ENCODE data around the gene TRIO. TPM values are rescaled to one million over a fixed set of nuclear protein-coding genes. Genes with fewer than 3 reads are reported as not detected.

TRIO gene
- polyA plus RNA-seq, 1 of the 3 experiments (the other 2 are of a cell fraction), result 229 TPM

DNA sequence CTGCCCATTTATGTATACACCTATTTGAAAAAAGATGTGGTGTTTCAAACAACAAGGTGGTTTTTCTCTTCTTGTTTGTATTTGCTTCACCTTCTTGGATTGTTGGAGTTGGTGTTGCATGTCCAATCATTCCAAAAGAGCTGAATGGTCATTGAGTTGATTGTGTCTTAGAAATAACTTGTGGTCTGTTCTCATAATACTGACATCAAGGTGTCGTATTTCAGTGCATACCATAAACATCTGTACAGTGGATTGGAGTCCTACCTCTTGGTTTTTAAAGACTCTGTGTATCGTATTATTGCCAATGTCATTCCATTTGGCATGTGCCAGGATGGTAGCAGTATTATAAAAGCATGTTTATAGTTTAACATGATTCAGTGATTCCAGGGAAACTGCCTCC is 73.2 kb downstream of the TRIO start:
- Histone ChIP-seq H2AFZ (ENCODE audit: low read depth) (no peak overlapping the region), H4K20me1 (ENCODE audit: insufficient read depth) (peaks cover 96% of the 10 kb centered on the region), H3K27ac (ENCODE audit: low read depth in 2 of 2, low read length in 1 of 2) (no peak overlapping the region), H3K9ac (no peak overlapping the region), H3K9me3 (no peaks in the 10 kb centered on the region), H3K9me2 (no peaks in the 10 kb centered on the region), H3F3A (replicated peaks; ENCODE audit: insufficient read depth) (peaks cover 13% of the 10 kb centered on the region), H3K4me3 (ENCODE audit: low read depth in 2 of 2, low read length in 1 of 2) (no peak overlapping the region), H3K27me3 (ENCODE audit: insufficient read depth) (no peaks in the 10 kb centered on the region), H3K4me1 (ENCODE audit: control insufficient read depth in 1 of 2, insufficient read depth in 2 of 2, low read depth in 1 of 2, low read length in 1 of 2) (peaks cover 36% of the 10 kb centered on the region in 2 experiments; a peak in 3 of 4 replicates), H3K4me2 (no peak overlapping the region), H3K36me3 (replicated peaks in 1 of 2; ENCODE audit: control insufficient read depth in 1 of 2, insufficient read depth in 2 of 2, low read length in 1 of 2) (peaks cover 0 to 8% of the 10 kb centered on the region in 2 experiments), H3K79me2 (ENCODE audit: insufficient read depth) (peaks cover 100% of the 10 kb centered on the region)
- POLR2A ChIA-PET, result no interaction called here
- no peak for DNase-seq
- WGBS (ENCODE audit: low lambda C conversion rate), result 97% methylated on average over 2 of the region's 2 CpGs
- CTCF ChIA-PET, result interaction anchor here (1.0 to 1.6 kb wide), 3 partner anchors 54 to 72 kb away, joined by 3 to 5 read pairs (median 4); no protein-coding TSS in a partner anchor
- TF ChIP-seq, protein P1, sequence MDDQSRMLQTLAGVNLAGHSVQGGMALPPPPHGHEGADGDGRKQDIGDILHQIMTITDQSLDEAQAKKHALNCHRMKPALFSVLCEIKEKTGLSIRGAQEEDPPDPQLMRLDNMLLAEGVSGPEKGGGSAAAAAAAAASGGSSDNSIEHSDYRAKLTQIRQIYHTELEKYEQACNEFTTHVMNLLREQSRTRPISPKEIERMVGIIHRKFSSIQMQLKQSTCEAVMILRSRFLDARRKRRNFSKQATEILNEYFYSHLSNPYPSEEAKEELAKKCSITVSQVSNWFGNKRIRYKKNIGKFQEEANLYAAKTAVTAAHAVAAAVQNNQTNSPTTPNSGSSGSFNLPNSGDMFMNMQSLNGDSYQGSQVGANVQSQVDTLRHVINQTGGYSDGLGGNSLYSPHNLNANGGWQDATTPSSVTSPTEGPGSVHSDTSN (IDR thresholded peaks at IDR 0.05), result no peak
- TF ChIP-seq SIN3A (IDR thresholded peaks at IDR 0.05; ENCODE audit: borderline replicate concordance, low read depth, low read length) (no peak), FOSL2 (IDR thresholded peaks at IDR 0.05; ENCODE audit: borderline replicate concordance, low read depth) (no peak)
- TF ChIP-seq, protein P2, sequence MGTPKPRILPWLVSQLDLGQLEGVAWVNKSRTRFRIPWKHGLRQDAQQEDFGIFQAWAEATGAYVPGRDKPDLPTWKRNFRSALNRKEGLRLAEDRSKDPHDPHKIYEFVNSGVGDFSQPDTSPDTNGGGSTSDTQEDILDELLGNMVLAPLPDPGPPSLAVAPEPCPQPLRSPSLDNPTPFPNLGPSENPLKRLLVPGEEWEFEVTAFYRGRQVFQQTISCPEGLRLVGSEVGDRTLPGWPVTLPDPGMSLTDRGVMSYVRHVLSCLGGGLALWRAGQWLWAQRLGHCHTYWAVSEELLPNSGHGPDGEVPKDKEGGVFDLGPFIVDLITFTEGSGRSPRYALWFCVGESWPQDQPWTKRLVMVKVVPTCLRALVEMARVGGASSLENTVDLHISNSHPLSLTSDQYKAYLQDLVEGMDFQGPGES (IDR thresholded peaks at IDR 0.05; ENCODE audit: low read depth, low read length), result no peak

DNA sequence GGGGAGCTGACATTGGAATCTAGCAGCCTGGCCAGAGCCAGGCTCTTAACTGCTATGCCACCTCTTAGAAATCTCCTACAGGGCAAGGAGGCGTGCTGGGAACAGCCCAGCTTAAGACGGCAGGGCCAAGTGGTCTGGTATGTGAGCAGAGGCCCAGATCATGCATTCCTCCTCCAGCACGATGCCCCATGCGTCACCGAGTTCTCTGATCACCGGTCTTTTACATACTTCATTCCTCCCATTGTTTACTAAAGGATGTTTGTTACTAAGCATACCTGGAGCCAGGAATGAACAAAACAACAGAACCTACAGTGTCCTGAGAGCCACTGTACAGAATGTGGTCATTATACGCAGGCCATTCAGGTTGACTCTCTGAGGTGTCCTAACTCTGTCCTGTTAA is 73.8 kb downstream of the TRIO start:
- no peak overlapping the region for H2AFZ ChIP-seq (ENCODE audit: low read depth)
- no peak for DNase-seq
- no peaks in the 10 kb centered on the region for H3K9me2 ChIP-seq
- TF ChIP-seq TEAD4 (IDR thresholded peaks at IDR 0.05; ENCODE audit: borderline replicate concordance, insufficient read depth) (no peak), RAD21 (IDR thresholded peaks at IDR 0.05; ENCODE audit: low read length) (no peak), FOXJ3 (CRISPR knock-in tag; IDR thresholded peaks at IDR 0.05) (no peak), ELF1 (IDR thresholded peaks at IDR 0.05) (no peak), POLR2AphosphoS5 (IDR thresholded peaks at IDR 0.05; ENCODE audit: low read depth, low read length) (no peak), NFIC (IDR thresholded peaks at IDR 0.05; ENCODE audit: borderline replicate concordance) (no peak), SMC3 (IDR thresholded peaks at IDR 0.05; ENCODE audit: low read depth, low read length) (no peak), EZH2phosphoT487 (IDR thresholded peaks at IDR 0.05; ENCODE audit: borderline replicate concordance, low read depth) (no peak), TCF12 (IDR thresholded peaks at IDR 0.05) (no peak)
- TF ChIP-seq, protein P3, sequence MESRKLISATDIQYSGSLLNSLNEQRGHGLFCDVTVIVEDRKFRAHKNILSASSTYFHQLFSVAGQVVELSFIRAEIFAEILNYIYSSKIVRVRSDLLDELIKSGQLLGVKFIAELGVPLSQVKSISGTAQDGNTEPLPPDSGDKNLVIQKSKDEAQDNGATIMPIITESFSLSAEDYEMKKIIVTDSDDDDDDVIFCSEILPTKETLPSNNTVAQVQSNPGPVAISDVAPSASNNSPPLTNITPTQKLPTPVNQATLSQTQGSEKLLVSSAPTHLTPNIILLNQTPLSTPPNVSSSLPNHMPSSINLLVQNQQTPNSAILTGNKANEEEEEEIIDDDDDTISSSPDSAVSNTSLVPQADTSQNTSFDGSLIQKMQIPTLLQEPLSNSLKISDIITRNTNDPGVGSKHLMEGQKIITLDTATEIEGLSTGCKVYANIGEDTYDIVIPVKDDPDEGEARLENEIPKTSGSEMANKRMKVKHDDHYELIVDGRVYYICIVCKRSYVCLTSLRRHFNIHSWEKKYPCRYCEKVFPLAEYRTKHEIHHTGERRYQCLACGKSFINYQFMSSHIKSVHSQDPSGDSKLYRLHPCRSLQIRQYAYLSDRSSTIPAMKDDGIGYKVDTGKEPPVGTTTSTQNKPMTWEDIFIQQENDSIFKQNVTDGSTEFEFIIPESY (IDR thresholded peaks at IDR 0.05; ENCODE audit: borderline replicate concordance, low read depth), result no peak
- TF ChIP-seq, protein P4, sequence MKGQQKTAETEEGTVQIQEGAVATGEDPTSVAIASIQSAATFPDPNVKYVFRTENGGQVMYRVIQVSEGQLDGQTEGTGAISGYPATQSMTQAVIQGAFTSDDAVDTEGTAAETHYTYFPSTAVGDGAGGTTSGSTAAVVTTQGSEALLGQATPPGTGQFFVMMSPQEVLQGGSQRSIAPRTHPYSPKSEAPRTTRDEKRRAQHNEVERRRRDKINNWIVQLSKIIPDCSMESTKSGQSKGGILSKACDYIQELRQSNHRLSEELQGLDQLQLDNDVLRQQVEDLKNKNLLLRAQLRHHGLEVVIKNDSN (IDR thresholded peaks at IDR 0.05; ENCODE audit: borderline replicate concordance, low read depth), result no peak
- no peak overlapping the region for H3K4me3 ChIP-seq (ENCODE audit: low read depth in 2 of 2, low read length in 1 of 2)
- 97% methylated on average over 7 of the region's 7 CpGs for WGBS (ENCODE audit: low lambda C conversion rate)
- peaks cover 0 to 11% of the 10 kb centered on the region in 2 experiments for H3K36me3 ChIP-seq (replicated peaks in 1 of 2; ENCODE audit: control insufficient read depth in 1 of 2, insufficient read depth in 2 of 2, low read length in 1 of 2)
- H4K20me1 ChIP-seq (ENCODE audit: insufficient read depth), result peaks cover 98% of the 10 kb centered on the region
- POLR2A ChIA-PET, result no interaction called here
- H3K27ac ChIP-seq (ENCODE audit: low read depth in 2 of 2, low read length in 1 of 2), result no peak overlapping the region
- no peak overlapping the region for H3K4me2 ChIP-seq
- peaks cover 8% of the 10 kb centered on the region for H3F3A ChIP-seq (replicated peaks; ENCODE audit: insufficient read depth)
- peaks cover 36% of the 10 kb centered on the region in 2 experiments; a peak in 3 of 4 replicates for H3K4me1 ChIP-seq (ENCODE audit: control insufficient read depth in 1 of 2, insufficient read depth in 2 of 2, low read depth in 1 of 2, low read length in 1 of 2)
- peaks cover 100% of the 10 kb centered on the region for H3K79me2 ChIP-seq (ENCODE audit: insufficient read depth)
- H3K9ac ChIP-seq, result no peak overlapping the region
- no peaks in the 10 kb centered on the region for H3K27me3 ChIP-seq (ENCODE audit: insufficient read depth)
- no peaks in the 10 kb centered on the region for H3K9me3 ChIP-seq
- CTCF ChIA-PET, result interaction anchor here (1.0 kb wide), 1 partner anchor 61 kb away, joined by 3 read pairs; no protein-coding TSS in a partner anchor
